Umbilical cord (tissue), 2 donors: ENCODE measurements around the gene SLC39A1. TPM values are rescaled to one million over a fixed set of nuclear protein-coding genes. Genes with fewer than 3 reads are reported as not detected.
"Not testable (repeated sequence)": the region's sequence is repeated elsewhere in the genome, so short reads cannot be mapped to it uniquely, and the experiment has no call there.

Experiments used
- DNase-seq: peaks from one replicate; pipeline ENCODE4 v3.0.0-alpha.2; 2015; ENCODE audit warnings: low spot score
- total RNA-seq: library from RNA; depleted of rRNA; stranded (reverse); fragments of >200 nt; gene quantifications from one replicate; pipeline ENCODE4 v1.2.3, GENCODE V29; 2014; ENCODE audit warnings: low replicate concordance; ENCODE audit not compliant: insufficient read depth

SLC39A1 gene
- total RNA-seq, 1 donor from 2014 or later: 80.9 TPM

- DNase-seq: no peak
Observed at GRCh38 chr1:153929981-153930948, 33.1 kb downstream of the SLC39A1 start.

DNA sequence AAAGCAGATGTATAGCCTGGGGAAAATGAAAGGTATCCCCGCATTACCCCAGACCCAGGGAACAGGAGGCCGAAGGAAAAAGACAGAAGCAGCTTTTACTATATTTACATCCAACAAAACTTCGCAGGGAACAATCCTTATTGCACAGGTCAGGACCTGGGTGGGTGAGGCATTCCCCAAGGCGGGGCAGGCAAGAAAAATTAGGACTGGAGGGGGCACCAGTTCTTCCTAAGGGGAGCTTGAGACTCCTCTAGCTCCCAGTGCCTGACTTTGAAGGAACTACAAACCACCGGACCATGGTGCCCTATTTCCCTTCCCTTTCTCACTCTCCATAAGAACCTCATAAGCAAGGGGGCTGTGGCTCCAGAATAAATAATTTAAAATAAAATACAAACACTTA lies 33.9 kb downstream of the SLC39A1 start:
- no peak for DNase-seq

GRCh38 chr1:153928791-153929341 lies 34.5 kb downstream of the SLC39A1 start:
- no peak for DNase-seq

DNA sequence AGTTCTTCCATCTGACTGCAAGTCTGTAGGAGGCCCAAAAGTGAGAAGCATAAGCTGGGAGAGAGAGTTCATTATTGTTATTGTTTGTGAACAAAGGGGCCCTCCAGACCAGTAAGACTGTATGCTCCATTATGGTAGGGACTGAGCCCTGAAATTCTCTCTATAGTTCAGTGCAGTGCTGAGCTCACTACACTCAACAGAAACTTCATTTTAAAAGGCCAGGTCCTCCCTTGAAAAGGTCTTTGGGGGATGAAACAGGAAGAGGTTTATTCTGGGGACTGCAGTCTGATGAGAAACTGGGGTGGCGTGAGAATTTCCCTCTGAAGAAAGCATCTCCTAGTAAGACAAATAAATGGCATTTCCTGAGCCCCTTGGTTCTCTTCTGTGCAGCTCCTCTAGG lies 35.1 kb downstream of the SLC39A1 start:
- DNase-seq: no peak

DNA sequence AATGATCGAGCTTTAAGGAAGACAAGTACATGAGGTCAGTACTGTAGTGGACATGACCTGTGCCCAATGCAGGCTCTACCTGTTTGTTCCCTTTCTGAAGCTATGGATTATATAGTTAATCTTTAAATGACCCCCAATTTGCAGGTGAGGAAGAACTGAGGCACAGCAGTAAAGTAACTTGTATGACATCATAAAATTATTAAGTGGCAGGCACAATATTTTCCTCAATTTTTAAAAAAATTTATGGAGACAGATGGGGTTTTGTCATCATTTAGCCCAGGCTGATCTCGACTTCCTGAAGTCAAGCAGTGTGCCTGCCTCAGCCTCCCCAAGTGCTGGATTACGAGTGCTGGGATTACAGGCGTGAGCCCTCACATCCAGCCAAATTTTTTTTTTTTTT lies 36.9 kb downstream of the SLC39A1 start:
- no peak for DNase-seq

- peak; percentile 100 for DNase-seq
Observed at GRCh38 chr1:153922972-153923925, 40.1 kb downstream of the SLC39A1 start, which contains the start of gene GATAD2B. Gene GATAD2B, minus strand, starts transcription at chr1:153922972. Its CDS starts 94,625 bp downstream, at chr1:153828347.

DNA sequence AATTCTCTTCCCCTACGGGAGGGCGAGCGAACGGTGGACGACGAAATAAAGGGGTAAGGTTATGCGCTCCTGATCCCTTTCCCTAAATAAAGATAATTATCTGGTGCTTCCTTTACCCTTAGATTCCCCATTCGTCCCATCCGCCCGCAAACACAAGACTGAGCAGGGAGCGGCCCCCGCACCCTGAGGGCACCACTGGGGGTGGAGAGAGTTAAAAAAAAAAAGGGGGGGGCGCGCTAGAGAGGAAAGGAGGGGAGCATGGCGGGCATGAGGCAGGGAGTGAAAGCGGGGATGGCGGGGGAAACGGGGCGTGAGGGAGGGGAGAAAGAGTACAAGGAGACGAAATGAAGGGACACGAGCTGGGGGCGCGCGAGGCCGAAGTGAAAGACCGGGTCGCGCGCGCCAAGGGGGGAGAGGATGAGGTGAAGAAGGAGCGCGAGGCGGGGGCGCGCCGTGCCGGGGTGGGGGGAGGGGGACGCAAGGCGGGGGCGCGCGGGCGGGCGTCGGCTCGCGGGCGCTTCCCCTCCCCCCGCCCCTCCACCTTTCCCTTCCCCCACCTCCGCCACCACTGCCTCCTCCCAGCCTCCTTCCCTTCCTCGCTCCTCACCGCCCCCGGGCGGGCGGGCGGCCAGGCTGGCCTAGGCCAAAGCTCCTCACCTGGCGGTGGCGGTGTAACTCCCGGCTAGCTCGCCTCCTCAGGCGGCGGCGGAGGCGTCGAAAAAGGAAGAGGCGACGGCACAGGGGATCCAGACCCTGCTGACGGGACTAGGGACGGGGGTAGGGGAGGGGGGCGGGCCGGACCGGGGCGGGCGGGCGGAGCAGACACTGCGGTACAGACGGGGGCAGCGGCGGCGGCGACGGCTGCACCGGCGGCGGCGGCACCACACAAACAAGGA lies 41.0 kb downstream of the SLC39A1 start:
- DNase-seq: peak; percentile 34

DNA sequence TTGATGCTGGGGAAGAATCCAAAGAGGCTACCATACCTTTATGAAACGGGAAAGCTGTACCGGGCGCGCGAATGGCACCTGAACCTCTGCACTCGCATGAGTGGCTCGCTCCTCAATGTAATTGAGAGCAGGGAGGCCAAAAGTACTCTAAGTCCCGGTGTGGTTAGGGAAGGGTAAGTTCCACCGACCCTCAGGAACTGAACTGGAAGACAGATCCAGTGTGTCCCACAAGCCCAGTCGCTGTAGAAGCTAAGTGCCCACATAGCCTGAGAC lies 41.6 kb downstream of the SLC39A1 start:
- DNase-seq: peak; percentile 18

- peak; percentile 11 for DNase-seq
Observed at GRCh38 chr1:153921080-153921802, 42.1 kb downstream of the SLC39A1 start.

- DNase-seq: peak; percentile 6
Observed at GRCh38 chr1:153919876-153920852, 43.2 kb downstream of the SLC39A1 start.

DNA sequence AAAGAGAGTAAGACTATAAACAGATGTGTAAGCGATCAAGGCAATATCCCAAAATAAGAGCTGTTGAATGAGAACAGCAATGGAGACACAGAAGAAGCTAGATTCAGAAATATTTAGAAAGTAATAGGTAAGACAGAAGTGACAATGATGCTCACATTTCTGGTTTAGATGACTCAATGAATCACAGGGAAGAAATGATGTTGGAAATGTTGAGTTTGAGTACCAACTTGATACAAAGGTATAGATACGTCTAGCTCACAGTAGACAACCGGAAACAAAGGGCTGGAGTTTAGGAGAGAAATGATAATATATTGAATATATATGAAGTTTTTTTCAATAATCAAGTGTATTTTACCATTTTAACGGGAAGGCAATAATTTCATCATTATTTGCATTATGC lies 47.0 kb downstream of the SLC39A1 start:
- DNase-seq: no peak

DNA sequence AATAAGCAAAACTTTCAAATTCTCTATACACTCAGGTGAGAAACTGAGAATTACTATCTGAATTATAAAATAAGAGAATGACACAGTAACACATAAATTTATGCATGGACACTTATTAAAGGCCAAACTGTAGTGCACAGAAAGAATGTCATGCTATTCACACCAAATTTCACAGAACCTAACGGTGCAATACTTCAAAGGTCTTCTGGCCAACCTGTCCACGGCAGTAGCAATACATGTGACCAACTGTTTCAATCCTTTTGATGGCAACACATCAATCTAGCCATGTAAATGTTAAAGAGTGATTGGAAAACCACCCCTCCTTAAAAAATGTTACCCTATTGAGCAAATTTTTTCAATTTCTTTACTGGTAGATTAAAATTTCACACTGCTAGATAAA lies 51.0 kb downstream of the SLC39A1 start:
- no peak for DNase-seq

- DNase-seq: not testable (repeated sequence)
Observed at GRCh38 chr1:153910560-153910959, 52.8 kb downstream of the SLC39A1 start.

Other genes starting within 250 kb of the SLC39A1 start
- gene INTS3, start 235.5 kb downstream of the SLC39A1 start, total RNA-seq: 31.8 TPM
- 22.9 TPM for gene SLC27A3, start 188.1 kb downstream of the SLC39A1 start, total RNA-seq
- gene GATAD2B, start 40.6 kb downstream of the SLC39A1 start, total RNA-seq: 12.8 TPM
- gene DENND4B, start 16.8 kb downstream of the SLC39A1 start, total RNA-seq: 13.5 TPM
- 22.6 TPM for gene CRTC2, start 4.9 kb downstream of the SLC39A1 start, total RNA-seq
- 5.8 TPM for gene CREB3L4, start 4.4 kb upstream of the SLC39A1 start, total RNA-seq
- 120 TPM for gene JTB, start 14.1 kb upstream of the SLC39A1 start, total RNA-seq
- gene RAB13, start 22.8 kb upstream of the SLC39A1 start, total RNA-seq: 68.9 TPM
- gene RPS27, start 27.2 kb upstream of the SLC39A1 start, total RNA-seq: 1,442 TPM
- gene NUP210L, start 191.5 kb upstream of the SLC39A1 start, total RNA-seq: 0.48 TPM
- 156 TPM for gene TPM3, start 228.6 kb upstream of the SLC39A1 start, total RNA-seq
- gene CFAP141, start 242.8 kb upstream of the SLC39A1 start, total RNA-seq: not detected